Measurements from ENCODE around the gene PBXIP1. TPM values are rescaled to one million over a fixed set of nuclear protein-coding genes. Genes with fewer than 3 reads are reported as not detected.
A peak's percentile ranks its signal among the peaks of the same experiment; 100 is the strongest.
"Not testable (repeated sequence)": the region's sequence is repeated elsewhere in the genome, so short reads cannot be mapped to it uniquely, and the experiment has no call there.

Gene PBXIP1
- total and polyA plus RNA-seq, 4 donors = 3.8 to 42.8 (median 20.5) TPM

GRCh38 chr1:154987326-154987725 is 31.4 kb upstream of the PBXIP1 start (continued):
- no peak for TF ChIP-seq CTCF (IDR thresholded peaks at IDR 0.05; ENCODE audit: low read depth, low read length, missing input control)
- TF ChIP-seq RXRA (IDR thresholded peaks at IDR 0.05) = peak; percentile 57 to 69

GRCh38 chr1:154986736-154987135 is 30.8 kb upstream of the PBXIP1 start:
- not testable (repeated sequence) for H3K27me3 ChIP-seq (ENCODE audit: control insufficient read depth in 4 of 4, insufficient read depth in 4 of 4, low read length in 3 of 4); H3K9ac ChIP-seq (ENCODE audit: low read depth in 1 of 2, low read length in 2 of 2); H3K36me3 ChIP-seq (ENCODE audit: control insufficient read depth in 4 of 4, insufficient read depth in 3 of 4, low read depth in 1 of 4, low read length in 3 of 4); H3K27ac ChIP-seq (ENCODE audit: low read depth in 1 of 2, low read length in 2 of 2); H3K4me3 ChIP-seq (ENCODE audit: low read depth in 1 of 3, low read length in 3 of 3); DNase-seq (ENCODE audit: low spot score); H3K9me3 ChIP-seq (ENCODE audit: control insufficient read depth in 4 of 4, low read length in 3 of 4)
- WGBS = 92% methylated on average over 4 of the region's 4 CpGs
- peaks cover 8 to 35% (median 24%) of the 10 kb centered on the region in 4 donors for H3K4me1 ChIP-seq (ENCODE audit: control insufficient read depth in 4 of 4, insufficient read depth in 4 of 4, low read length in 3 of 4)

GRCh38 chr1:154983776-154984466 is 28.0 kb upstream of the PBXIP1 start:
- peak overlapping the region; percentile 80 to 94 for H3K9ac ChIP-seq (ENCODE audit: low read depth in 1 of 2, low read length in 2 of 2)
- DNase-seq (ENCODE audit: low spot score) = no peak
- no peaks in the 10 kb centered on the region for H3K27me3 ChIP-seq (ENCODE audit: control insufficient read depth in 4 of 4, insufficient read depth in 4 of 4, low read length in 3 of 4)
- peak overlapping the region in 1 of 2 donors; percentile 69 for H3K27ac ChIP-seq (ENCODE audit: low read depth in 1 of 2, low read length in 2 of 2)
- peaks cover 0 to 10% (median 4%) of the 10 kb centered on the region in 4 donors for H3K36me3 ChIP-seq (ENCODE audit: control insufficient read depth in 4 of 4, insufficient read depth in 3 of 4, low read depth in 1 of 4, low read length in 3 of 4)
- 21% methylated on average over 17 of the region's 17 CpGs for whole genome bisulfite sequencing
- no peaks in the 10 kb centered on the region for H3K9me3 ChIP-seq (ENCODE audit: control insufficient read depth in 4 of 4, low read length in 3 of 4)
- TF ChIP-seq SP1 (IDR thresholded peaks at IDR 0.05) (no peak), EGR1 (IDR thresholded peaks at IDR 0.05; ENCODE audit: low read depth in 2 of 2) (no peak), NR2F2 (IDR thresholded peaks at IDR 0.05) (no peak), FOXA2 (IDR thresholded peaks at IDR 0.05) (no peak), RAD21 (IDR thresholded peaks at IDR 0.05) (no peak), CTCF (IDR thresholded peaks at IDR 0.05; ENCODE audit: low read depth, low read length, missing input control) (no peak), TAF1 (conservative IDR thresholded peaks at IDR 0.05) (no peak), HNF4G (IDR thresholded peaks at IDR 0.05) (no peak), REST (IDR thresholded peaks at IDR 0.05) (no peak), ZBTB33 (IDR thresholded peaks at IDR 0.05) (no peak), MAX (IDR thresholded peaks at IDR 0.05) (no peak), ATF3 (IDR thresholded peaks at IDR 0.05) (no peak), JUND (IDR thresholded peaks at IDR 0.05) (no peak)
- peak overlapping the region; percentile 87 to 97 (median 88) for H3K4me3 ChIP-seq (ENCODE audit: low read depth in 1 of 3, low read length in 3 of 3)
- H3K4me1 ChIP-seq (ENCODE audit: control insufficient read depth in 4 of 4, insufficient read depth in 4 of 4, low read length in 3 of 4) = peaks cover 8 to 29% (median 23%) of the 10 kb centered on the region in 4 donors

Measured in liver (tissue), 9 donors.